Stomach smooth muscle (tissue), 2 donors: ENCODE results near the gene SELENOO.

Experiments
- H3K27ac ChIP-seq: one replicate; pipeline ENCODE4 v1.7.0; 2013; ENCODE audit warnings: mild to moderate bottlenecking, low read length, inconsistent platforms
- H3K27me3 ChIP-seq, 2 donors: one replicate each; pipeline ENCODE4 v1.7.0; 2013; ENCODE audit warnings: low read length in 2 of 2; ENCODE audit not compliant: insufficient read depth in 2 of 2, control insufficient read depth in 1 of 2
- H3K36me3 ChIP-seq, 2 donors: one replicate each; pipeline ENCODE4 v1.7.0; 2013; ENCODE audit warnings: low read length in 2 of 2; ENCODE audit not compliant: control insufficient read depth in 2 of 2, insufficient read depth in 2 of 2
- H3K4me1 ChIP-seq: one replicate; pipeline ENCODE4 v1.7.0; 2013; ENCODE audit warnings: low read length; ENCODE audit not compliant: control insufficient read depth, insufficient read depth
- H3K4me3 ChIP-seq, 2 donors: one replicate each; pipeline ENCODE4 v1.7.0; 2013; ENCODE audit warnings: low read length in 2 of 2
- H3K9ac ChIP-seq, 2 donors: one replicate each; pipeline ENCODE4 v1.7.0; 2013; ENCODE audit warnings: low read length in 2 of 2, mild to moderate bottlenecking in 1 of 2
- H3K9me3 ChIP-seq, 2 donors: one replicate each; pipeline ENCODE4 v1.7.0; 2013; ENCODE audit warnings: low read length in 2 of 2; ENCODE audit not compliant: control insufficient read depth in 2 of 2
- donor health status: healthy.
- donor health status: Pancreatic carcinoma.

The SELENOO gene

DNA sequence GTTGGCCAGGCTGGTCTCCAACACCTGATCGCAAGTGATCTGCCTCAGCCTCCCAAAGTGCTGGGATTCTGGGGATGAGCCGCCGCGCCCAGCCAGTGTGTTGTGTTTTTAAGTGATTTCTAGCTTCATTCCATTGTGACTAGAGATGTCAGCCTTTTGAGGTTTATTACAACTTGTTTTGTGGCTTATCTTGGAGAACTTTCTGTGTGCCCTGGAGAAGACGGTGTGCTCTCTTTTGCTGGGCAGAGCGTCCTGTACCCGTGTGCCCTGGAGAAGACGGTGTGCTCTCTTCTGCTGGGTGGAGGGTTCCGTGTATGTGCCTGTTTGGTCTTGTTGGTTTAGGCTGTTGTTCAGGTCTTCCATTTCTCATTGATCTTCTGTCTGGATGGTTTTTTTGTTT is 12.5 kb downstream of the SELENOO start:
- Histone ChIP-seq H3K27ac (no peak overlapping the region), H3K4me3 (no peak overlapping the region), H3K9me3 (no peaks in the 10 kb centered on the region), H3K9ac (no peak overlapping the region), H3K36me3 (peaks cover 46 to 49% of the 10 kb centered on the region in 2 donors), H3K27me3 (no peaks in the 10 kb centered on the region), H3K4me1 (peaks cover 4% of the 10 kb centered on the region)

DNA sequence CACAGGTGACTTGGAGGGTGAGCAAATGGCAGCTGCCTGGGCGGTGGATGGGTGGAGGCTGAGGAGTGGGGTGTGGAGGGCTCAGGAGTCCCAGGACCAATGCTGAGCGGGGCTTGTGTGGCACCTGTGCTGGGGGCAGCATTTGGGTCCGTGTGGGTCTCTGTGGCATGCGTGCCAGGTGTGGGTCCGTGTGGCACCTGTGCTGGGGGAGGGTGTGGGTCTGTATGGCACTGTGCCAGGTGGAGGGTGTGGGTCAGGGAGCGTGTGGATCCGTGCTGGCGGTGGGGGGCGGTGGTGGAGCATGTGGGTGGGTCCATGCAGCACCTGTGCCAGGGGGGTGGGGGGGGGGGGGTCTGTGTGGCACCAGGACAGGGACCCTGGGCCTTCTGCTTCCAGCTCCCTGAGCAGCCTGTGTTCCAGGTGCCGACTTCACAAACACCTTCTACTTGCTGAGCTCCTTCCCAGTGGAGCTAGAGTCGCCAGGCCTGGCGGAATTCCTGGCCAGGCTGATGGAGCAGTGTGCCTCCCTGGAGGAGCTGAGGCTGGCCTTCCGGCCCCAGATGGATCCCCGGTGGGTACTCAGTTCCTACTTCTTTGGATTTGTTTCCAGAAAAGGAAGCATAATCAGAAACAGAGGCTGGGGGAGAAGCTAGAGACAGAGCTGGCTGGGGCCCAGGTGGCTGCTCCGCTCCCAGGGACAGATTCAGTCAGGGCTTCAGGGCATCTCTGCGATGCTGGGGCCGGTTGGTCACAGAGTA is 14.7 kb downstream of the SELENOO start:
- Histone ChIP-seq H3K4me1 (peaks cover 14% of the 10 kb centered on the region), H3K36me3 (peaks cover 49 to 50% of the 10 kb centered on the region in 2 donors), H3K27me3 (no peaks in the 10 kb centered on the region), H3K4me3 (no peak overlapping the region), H3K9ac (no peak overlapping the region), H3K27ac (no peak overlapping the region), H3K9me3 (no peaks in the 10 kb centered on the region)

DNA sequence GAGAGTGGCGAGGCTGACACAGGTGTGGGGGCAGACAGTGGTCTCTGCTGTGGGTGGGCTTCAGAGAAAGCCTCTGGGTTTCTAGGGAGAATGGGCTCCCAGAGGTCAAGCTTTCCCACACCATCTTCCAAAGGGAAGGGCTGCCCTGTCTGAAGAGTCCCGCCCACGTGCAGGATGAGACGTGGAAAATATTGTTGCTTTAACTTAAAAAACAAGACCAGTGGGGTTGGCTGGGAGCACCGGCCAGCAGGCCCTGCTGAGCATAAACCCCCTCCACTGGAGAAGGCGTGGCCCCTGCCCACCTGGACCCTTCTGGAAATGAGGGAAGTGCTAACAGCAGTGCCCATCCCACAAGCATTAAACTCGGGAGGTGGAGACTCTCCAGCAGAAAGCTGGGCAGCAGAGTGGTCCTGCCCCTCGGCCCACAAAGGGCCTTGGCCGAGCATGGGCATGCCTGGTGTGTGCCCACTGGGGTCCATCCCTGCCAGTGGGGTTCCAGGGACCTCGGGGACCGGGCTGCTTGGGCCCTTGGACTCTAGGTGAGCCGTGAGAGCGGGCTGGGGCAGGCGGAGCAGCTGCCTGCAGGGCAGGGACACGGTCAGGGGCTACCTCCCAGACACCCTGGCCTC is 15.4 kb downstream of the SELENOO start:
- H3K4me1 ChIP-seq = peaks cover 14% of the 10 kb centered on the region

DNA sequence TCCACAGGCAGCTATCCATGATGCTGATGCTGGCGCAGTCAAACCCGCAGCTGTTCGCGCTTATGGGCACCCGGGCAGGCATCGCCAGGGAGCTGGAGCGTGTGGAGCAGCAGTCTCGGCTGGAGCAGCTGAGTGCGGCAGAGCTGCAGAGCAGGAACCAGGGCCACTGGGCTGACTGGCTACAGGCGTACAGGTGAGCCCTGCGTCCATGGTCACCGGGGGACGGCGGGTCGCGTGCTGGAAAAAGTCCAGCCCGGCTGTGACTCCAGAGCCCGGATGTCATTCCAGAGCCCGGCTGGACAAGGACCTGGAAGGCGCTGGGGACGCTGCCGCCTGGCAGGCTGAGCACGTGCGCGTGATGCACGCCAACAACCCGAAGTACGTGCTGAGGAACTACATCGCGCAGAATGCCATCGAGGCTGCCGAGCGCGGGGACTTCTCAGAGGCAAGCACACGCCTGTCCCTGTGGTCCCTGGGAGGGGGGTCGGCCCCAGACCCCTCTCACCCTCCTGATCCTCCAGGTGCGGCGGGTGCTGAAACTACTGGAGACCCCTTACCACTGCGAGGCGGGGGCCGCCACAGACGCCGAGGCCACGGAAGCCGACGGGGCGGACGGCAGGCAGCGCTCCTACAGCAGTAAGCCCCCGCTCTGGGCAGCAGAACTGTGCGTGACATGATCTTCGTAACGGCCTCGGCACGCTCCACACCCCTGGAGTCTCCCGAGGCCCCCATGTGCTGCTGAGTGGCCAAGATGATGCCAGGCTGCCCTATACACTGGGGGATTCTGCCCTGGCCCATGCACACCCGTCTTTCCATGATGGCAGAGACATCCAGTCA is 16.1 kb downstream of the SELENOO start:
- H3K9ac ChIP-seq = no peak overlapping the region
- H3K27me3 ChIP-seq = no peaks in the 10 kb centered on the region
- no peak overlapping the region for H3K4me3 ChIP-seq
- H3K36me3 ChIP-seq = peaks cover 52 to 56% of the 10 kb centered on the region in 2 donors
- peaks cover 14% of the 10 kb centered on the region for H3K4me1 ChIP-seq
- H3K27ac ChIP-seq = no peak overlapping the region
- no peaks in the 10 kb centered on the region for H3K9me3 ChIP-seq

More for the DNA sequence above, 15.4 kb downstream of the SELENOO start:
- no peak overlapping the region for H3K4me3 ChIP-seq
- no peaks in the 10 kb centered on the region for H3K27me3 ChIP-seq
- H3K9ac ChIP-seq = no peak overlapping the region
- H3K27ac ChIP-seq = no peak overlapping the region
- no peaks in the 10 kb centered on the region for H3K9me3 ChIP-seq
- H3K36me3 ChIP-seq = peaks cover 49 to 51% of the 10 kb centered on the region in 2 donors

DNA sequence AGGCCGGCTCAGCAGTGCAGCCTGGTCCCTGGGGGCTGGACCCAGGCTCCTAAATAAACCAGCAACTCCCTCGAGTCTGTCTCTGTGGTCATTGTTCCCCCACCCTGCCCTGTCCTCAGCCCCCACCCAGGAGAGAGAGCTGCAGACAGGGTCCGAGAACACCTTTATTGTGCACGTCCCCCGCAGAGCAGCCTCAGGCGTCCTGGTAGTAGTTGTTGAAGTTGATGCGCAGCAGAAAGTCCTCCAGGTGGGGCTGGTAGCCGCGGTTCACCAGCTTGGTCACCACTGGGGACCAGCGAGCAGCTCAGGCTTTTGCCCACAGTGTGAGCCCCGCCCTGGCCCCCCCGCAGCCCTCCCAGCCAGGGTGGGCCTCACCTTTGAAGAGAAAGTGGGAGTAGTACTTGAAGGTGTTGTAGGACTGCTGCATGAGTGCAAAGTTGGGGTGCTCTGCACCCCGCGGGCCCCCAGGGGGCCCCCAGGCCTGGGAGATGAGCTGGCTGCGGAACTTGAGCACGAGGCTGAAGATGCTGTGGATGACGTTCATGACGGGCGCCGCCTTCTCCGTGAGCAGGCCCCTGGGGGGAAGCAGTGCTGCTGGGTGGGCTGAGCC is 16.8 kb downstream of the SELENOO start:
- Histone ChIP-seq H3K36me3 (peaks cover 54 to 60% of the 10 kb centered on the region in 2 donors), H3K9ac (no peak overlapping the region), H3K27me3 (no peaks in the 10 kb centered on the region), H3K27ac (no peak overlapping the region), H3K4me1 (peaks cover 14% of the 10 kb centered on the region), H3K9me3 (no peaks in the 10 kb centered on the region), H3K4me3 (no peak overlapping the region)

DNA sequence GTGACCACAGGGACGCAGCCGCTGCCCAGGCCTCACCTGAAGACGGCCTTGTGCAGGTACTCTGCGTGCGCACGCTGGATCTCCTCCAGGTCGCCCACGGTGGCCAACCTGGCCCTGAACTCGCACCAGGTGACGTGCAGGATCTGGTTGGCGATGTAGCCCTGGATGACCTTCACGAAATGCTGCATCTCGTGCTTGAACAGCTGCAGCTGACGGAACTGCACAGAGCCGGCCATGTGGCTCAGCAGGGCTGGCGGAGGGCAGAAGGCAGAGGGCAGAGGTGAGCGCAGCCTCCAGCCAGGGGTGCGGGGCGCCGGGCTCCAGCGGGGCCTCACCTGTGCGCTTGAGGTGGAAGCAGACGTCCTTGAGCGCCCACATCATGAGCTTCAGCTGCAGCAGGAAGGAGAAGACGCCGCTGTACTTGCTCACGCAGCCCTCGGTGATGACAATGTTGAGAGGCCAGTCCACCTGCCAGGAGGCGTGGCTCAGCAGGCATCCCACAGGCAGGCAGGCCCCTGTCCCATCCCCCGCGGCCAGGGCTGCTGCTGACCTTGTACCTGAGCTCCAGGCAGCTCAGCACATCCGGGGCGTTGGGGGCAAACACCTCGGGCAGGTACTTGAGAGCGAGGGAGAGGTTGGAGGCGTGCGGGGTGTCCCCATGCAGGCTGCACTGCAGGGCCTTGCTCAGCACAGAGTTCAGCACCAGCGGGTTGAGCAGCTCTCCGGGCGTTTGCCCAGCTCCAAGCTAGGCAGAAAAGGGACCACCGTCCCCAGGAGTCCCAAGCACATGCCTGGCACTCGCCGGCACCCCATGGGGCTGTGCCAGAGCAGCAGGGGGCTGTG is 17.6 kb downstream of the SELENOO start:
- H3K27me3 ChIP-seq = no peaks in the 10 kb centered on the region
- H3K36me3 ChIP-seq = peaks cover 47 to 60% of the 10 kb centered on the region in 2 donors
- peaks cover 14% of the 10 kb centered on the region for H3K4me1 ChIP-seq
- H3K27ac ChIP-seq = no peak overlapping the region
- H3K4me3 ChIP-seq = no peak overlapping the region
- no peak overlapping the region for H3K9ac ChIP-seq
- no peaks in the 10 kb centered on the region for H3K9me3 ChIP-seq

DNA sequence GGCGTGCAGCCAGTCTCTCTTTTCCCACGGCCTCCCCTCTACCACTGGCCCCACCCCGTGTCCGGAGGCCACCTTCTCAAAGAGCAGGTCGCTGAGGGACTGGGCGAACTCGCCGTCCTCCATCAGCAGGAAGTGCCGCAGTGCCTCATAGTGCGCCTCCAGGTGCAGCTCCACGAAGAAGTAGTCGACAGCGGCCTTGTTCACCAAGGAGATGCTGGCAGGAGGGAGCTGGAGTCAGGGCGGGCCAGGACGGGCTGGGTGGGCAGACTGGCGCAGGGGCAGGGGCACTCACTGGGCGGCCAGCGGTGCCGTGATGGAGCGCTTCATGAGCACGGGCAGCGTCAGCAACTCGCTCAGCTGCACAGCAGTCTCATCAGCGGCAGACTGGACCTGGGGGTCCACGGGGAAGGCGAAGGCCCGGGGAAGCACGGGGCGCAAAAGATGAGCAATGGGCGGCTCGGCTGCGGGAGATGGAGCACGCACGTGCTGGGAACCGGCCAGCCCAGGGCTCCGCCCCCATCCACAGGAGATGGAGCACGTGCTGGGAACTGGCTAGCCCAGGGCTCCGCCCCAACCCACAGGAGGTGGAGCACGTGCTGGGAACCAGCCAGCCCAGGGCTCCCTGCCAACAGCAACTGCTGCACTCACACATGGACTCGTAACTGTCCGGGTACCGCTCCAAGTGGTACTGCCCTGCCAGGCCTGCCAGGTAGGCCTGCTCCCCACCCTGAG is 18.4 kb downstream of the SELENOO start:
- no peaks in the 10 kb centered on the region for H3K9me3 ChIP-seq
- H3K36me3 ChIP-seq = peaks cover 52 to 64% of the 10 kb centered on the region in 2 donors
- no peak overlapping the region for H3K27ac ChIP-seq
- H3K27me3 ChIP-seq = no peaks in the 10 kb centered on the region
- H3K4me1 ChIP-seq = peaks cover 14% of the 10 kb centered on the region
- H3K4me3 ChIP-seq = no peak overlapping the region
- H3K9ac ChIP-seq = no peak overlapping the region

DNA sequence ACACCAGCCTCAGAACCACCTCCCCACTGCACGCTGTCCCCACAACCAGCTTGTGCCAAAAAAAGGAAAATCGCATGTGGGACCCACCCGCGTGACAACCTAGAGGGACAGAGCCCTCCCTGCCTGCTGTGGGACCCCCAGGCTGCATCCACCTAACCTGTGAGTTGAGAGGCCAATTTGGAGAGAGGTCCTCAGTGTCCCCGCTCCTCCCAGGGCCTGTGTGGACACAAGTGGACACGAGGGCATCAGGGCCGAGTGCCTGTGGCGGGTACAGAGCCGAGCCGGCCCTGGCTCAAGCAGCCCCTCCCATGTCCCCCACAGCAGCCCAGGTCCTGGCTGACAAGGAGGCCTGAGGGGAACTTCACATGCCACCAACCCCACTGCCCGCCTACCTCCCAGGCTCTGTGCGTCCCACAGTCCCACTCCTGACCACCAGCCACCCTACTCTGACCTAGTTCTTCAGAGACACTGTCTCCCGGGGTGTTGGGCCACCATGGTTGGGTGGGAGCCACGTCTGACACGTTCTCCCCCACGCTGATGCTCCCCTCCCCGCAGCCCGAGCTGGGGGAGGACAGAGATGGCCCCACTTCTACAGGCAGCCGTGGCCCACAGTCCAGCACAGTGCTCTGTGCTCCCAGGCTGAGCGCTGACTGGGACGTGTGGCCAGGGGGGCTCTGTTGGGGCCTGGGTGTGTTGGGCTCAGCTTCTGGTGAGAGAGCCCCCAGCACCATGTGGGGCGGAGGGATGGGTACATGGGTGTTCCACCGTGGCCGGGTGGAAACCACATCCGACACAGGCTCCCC is 19.2 kb downstream of the SELENOO start:
- H3K9me3 ChIP-seq = no peaks in the 10 kb centered on the region
- no peak overlapping the region for H3K27ac ChIP-seq
- peaks cover 14% of the 10 kb centered on the region for H3K4me1 ChIP-seq
- H3K27me3 ChIP-seq = no peaks in the 10 kb centered on the region
- H3K4me3 ChIP-seq = no peak overlapping the region
- peaks cover 56 to 63% of the 10 kb centered on the region in 2 donors for H3K36me3 ChIP-seq
- H3K9ac ChIP-seq = no peak overlapping the region
